CD4-positive, alpha-beta T cell (primary cell): ENCODE data around the gene CBARP. TPM values are rescaled to one million over a fixed set of nuclear protein-coding genes. Genes with fewer than 3 reads are reported as not detected.

ENCODE experiments used
- ATAC-seq: fragments of 200-7000 bp; cut with Tn5 transposase; one replicate; pipeline ENCODE4 v1.10.0; 2022; ENCODE audit warnings: mild to moderate bottlenecking; ENCODE audit not compliant: poor library complexity
- CTCF ChIA-PET: fragments of 350-600 bp; sonication (Branson Sonifier 250); formaldehyde crosslinking; loops from one replicate; lab custom pipeline; 2021; ENCODE audit warnings: antibody characterized with exemption, inconsistent platforms; lab: Charles Lee
- POLR2A ChIA-PET: fragments of 350-600 bp; sonication (Branson Sonifier 250); formaldehyde crosslinking; loops from one replicate; lab custom pipeline; 2021; ENCODE audit warnings: antibody characterized with exemption, inconsistent platforms; lab: Charles Lee
- DNase-seq, 14 experiments: peaks; one replicate each; pipeline ENCODE4 v3.0.0-alpha.2; 2013 to 2020; ENCODE audit warnings: mixed read lengths in 2 of 14
- H3K27ac ChIP-seq, 2 donors: one replicate each; pipeline versions ENCODE4 v1.5.1 to v1.7.0; 2013; ENCODE audit warnings: low read length in 2 of 2, low read depth in 1 of 2, mild to moderate bottlenecking in 1 of 2
- H3K27me3 ChIP-seq, 2 experiments: 1 replicate in 1 of 2; 2 replicates in 1 of 2; pipeline versions ENCODE4 v1.6.1 to v1.7.0; 2013; ENCODE audit warnings: low read length in 2 of 2, control low read depth in 1 of 2, mild to moderate bottlenecking in 1 of 2, moderate library complexity in 1 of 2; ENCODE audit not compliant: insufficient read depth in 2 of 2, control insufficient read depth in 1 of 2
- H3K36me3 ChIP-seq: one replicate; pipeline ENCODE4 v1.6.1; 2013; ENCODE audit warnings: low read length, control low read depth; ENCODE audit not compliant: insufficient read depth
- H3K4me1 ChIP-seq: one replicate; pipeline ENCODE4 v1.6.1; 2013; ENCODE audit warnings: low read length, control low read depth; ENCODE audit not compliant: insufficient read depth
- H3K4me3 ChIP-seq: one replicate; pipeline ENCODE4 v1.5.1; 2013; ENCODE audit warnings: mild to moderate bottlenecking, low read length, moderate library complexity
- H3K9me3 ChIP-seq, 2 experiments: 1 replicate in 1 of 2; 2 replicates in 1 of 2; pipeline versions ENCODE4 v1.6.1 to v1.7.0; 2013; ENCODE audit warnings: low read length in 2 of 2, mild to moderate bottlenecking in 2 of 2, control low read depth in 1 of 2, moderate library complexity in 1 of 2; ENCODE audit not compliant: control insufficient read depth in 1 of 2, insufficient read depth in 1 of 2
- H3K27ac Mint-ChIP-seq: one replicate; pipeline ENCODE4 v1.8.0; 2020; ENCODE audit warnings: mixed read lengths
- H3K27me3 Mint-ChIP-seq: one replicate; pipeline ENCODE4 v1.8.0; 2021; ENCODE audit warnings: mixed read lengths
- H3K36me3 Mint-ChIP-seq: one replicate; pipeline ENCODE4 v1.8.0; 2021; ENCODE audit warnings: low read depth, mixed read lengths
- H3K4me1 Mint-ChIP-seq: one replicate; pipeline ENCODE4 v1.8.0; 2021; ENCODE audit warnings: low read depth, mixed read lengths
- H3K4me3 Mint-ChIP-seq: one replicate; pipeline ENCODE4 v1.8.0; 2020; ENCODE audit warnings: mild to moderate bottlenecking, mixed read lengths
- H3K9me3 Mint-ChIP-seq: one replicate; pipeline ENCODE4 v1.8.0; 2020; ENCODE audit warnings: mixed read lengths
- CTCF ChIP-seq: fragments of 200-600 bp; IDR thresholded peaks from one replicate; pipeline ENCODE4 v1.8.0; 2022; ENCODE audit warnings: antibody characterized with exemption, mild to moderate bottlenecking
- intact Hi-C, 2 experiments: fragments of 100-400 bp; cut with DNase I in 1 of 2; cut with micrococcal nuclease in 1 of 2; formaldehyde crosslinking; loops; one replicate each; pipeline versions ENCODE4 v1.15.1 to v1.9.0; 2023 to 2025; cut with DNase I, micrococcal nuclease
- total RNA-seq, 174 experiments: library from RNA in 2 of 174; stranded (reverse) in 2 of 174; gene quantifications; one replicate each; pipeline ENCODE4 v1.2.3 and lab custom pipeline; 2021 to 2026

The CBARP gene
- total RNA-seq, 2 experiments from 2014 or later = 0.22 TPM; not detected in 1

- Mint-ChIP-seq H3K27me3 (no peaks in the 10 kb centered on the region), H3K4me1 (no peaks in the 10 kb centered on the region), H3K9me3 (no peaks in the 10 kb centered on the region), H3K4me3 (no peak overlapping the region), H3K36me3 (peaks cover 7% of the 10 kb centered on the region), H3K27ac (no peak overlapping the region)
- H3K27me3 ChIP-seq = no peaks in the 10 kb centered on the region
- ChIA-PET CTCF (no interaction called here), POLR2A (interaction anchor here (1.3 kb wide), 1 partner anchor 43 kb away, joined by 4 read pairs; the partner anchor contains the start of gene CIRBP)
- peaks cover 0 to 5% of the 10 kb centered on the region in 2 experiments for H3K9me3 ChIP-seq
- DNase-seq = no peak
- H3K4me1 ChIP-seq = no peaks in the 10 kb centered on the region
- H3K4me3 ChIP-seq = no peak overlapping the region
- no peak for ATAC-seq
- TF ChIP-seq CTCF = no peak
- peaks cover 34% of the 10 kb centered on the region for H3K36me3 ChIP-seq
- intact Hi-C loops = no loop called here
- H3K27ac ChIP-seq = no peak overlapping the region
Measured at GRCh38 chr19:1226227-1226518, 11.6 kb downstream of the CBARP start.

- Mint-ChIP-seq H3K4me1 (no peaks in the 10 kb centered on the region), H3K9me3 (no peaks in the 10 kb centered on the region), H3K27ac (no peak overlapping the region), H3K27me3 (no peaks in the 10 kb centered on the region), H3K4me3 (no peak overlapping the region), H3K36me3 (peaks cover 7% of the 10 kb centered on the region)
- ChIA-PET POLR2A (interaction anchor here (1.3 kb wide), 1 partner anchor 43 kb away, joined by 4 read pairs; the partner anchor contains the start of gene CIRBP), CTCF (no interaction called here)
- intact Hi-C loops = no loop called here
- Histone ChIP-seq H3K36me3 (peaks cover 40% of the 10 kb centered on the region), H3K27me3 (no peaks in the 10 kb centered on the region), H3K9me3 (peaks cover 0 to 5% of the 10 kb centered on the region in 2 experiments), H3K4me3 (no peak overlapping the region), H3K4me1 (no peaks in the 10 kb centered on the region), H3K27ac (no peak overlapping the region)
- DNase-seq (no peak), ATAC-seq (no peak)
- no peak for TF ChIP-seq CTCF
Measured at GRCh38 chr19:1225440-1226226, 12.2 kb downstream of the CBARP start.

- Histone ChIP-seq H3K4me1 (no peaks in the 10 kb centered on the region), H3K4me3 (no peak overlapping the region), H3K9me3 (peaks cover 0 to 5% of the 10 kb centered on the region in 2 experiments), H3K27me3 (no peaks in the 10 kb centered on the region), H3K36me3 (peaks cover 47% of the 10 kb centered on the region), H3K27ac (no peak overlapping the region)
- no peak overlapping the region for H3K27ac Mint-ChIP-seq
- intact Hi-C loops = no loop called here
- ChIA-PET POLR2A (interaction anchor here (1.3 kb wide), 1 partner anchor 44 kb away, joined by 4 read pairs; the partner anchor contains the start of gene CIRBP), CTCF (no interaction called here)
- no peak overlapping the region for H3K4me3 Mint-ChIP-seq
- no peaks in the 10 kb centered on the region for H3K27me3 Mint-ChIP-seq
- H3K4me1 Mint-ChIP-seq = no peaks in the 10 kb centered on the region
- no peak for ATAC-seq
- H3K9me3 Mint-ChIP-seq = no peaks in the 10 kb centered on the region
- DNase-seq = no peak
- no peak for TF ChIP-seq CTCF
- H3K36me3 Mint-ChIP-seq = peaks cover 7% of the 10 kb centered on the region
Measured at GRCh38 chr19:1224847-1225246, 13.0 kb downstream of the CBARP start.
